IPS DF 19.7 (cell line): ENCODE measurements around the gene PHF10.

ENCODE experiments used
- DNase-seq: peaks from one replicate; pipeline ENCODE4 v3.0.0-alpha.2; 2013; ENCODE audit warnings: low read depth, low spot score

PHF10 gene

DNA sequence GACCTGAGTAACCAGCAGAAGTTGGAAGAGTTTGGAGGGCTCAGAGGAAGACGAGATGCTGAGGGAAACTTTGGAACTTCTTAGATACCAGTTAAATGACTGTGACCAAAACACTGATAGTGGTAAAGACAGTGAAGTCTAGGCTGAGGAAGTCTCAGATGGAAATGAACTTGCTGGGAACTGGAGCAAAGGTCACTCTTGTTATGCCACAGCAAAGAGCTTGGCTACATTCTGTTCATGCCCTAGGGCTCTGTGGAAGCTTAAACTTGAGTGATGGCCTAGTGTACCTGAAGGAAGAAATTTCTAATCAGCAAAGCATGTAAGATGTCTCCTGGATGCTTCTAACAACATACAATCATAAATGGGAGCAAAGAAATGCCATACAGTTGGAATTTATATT is 47.2 kb downstream of the PHF10 start:
- no peak for DNase-seq

DNA sequence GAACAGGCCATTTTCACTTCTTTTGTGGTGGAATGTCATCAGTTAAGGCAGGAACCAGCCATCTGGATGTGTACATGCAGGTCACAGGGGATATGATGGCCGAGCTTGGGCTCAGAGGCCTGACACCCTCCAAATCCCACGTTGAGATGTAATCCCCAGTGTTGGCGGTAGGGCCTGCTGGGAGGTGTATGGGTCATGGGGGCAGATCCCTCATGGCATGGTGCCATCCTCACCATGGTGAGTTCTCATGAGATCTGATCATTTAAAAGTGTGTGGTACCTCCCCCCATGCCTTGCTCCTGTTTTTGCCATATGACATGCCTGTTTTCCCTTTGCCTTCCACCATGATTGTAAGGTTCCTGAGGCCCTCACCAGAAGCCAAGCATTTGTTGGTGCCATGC is 49.3 kb downstream of the PHF10 start:
- DNase-seq, result no peak

- DNase-seq, result no peak
Measured at GRCh38 chr6:169671563-169671962, 52.7 kb downstream of the PHF10 start.

GRCh38 chr6:169669889-169670288 is 54.4 kb downstream of the PHF10 start:
- no peak for DNase-seq

- DNase-seq, result no peak
Measured at GRCh38 chr6:169669147-169669546, 55.2 kb downstream of the PHF10 start.

GRCh38 chr6:169668203-169668847 is 56.0 kb downstream of the PHF10 start:
- no peak for DNase-seq

DNA sequence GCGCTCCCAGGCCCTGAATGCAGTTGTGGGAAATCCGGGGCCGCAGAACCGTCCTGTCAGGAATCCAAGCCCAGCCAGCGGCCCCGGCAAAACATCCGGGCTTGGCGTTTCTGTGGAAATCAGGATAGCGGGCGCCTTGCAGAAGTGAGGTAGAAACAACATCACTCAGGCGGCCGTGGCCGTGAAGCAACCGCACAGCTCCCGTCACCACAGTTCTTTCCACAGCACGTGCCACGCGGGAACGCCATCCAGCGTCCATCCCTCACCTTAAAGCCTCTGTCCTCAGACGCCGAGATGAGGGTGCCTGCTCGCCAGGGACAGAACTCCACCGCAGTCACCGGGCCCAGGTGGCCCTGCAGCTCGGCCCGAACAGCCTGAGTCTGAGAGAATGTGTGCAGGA is 56.6 kb downstream of the PHF10 start:
- no peak for DNase-seq

GRCh38 chr6:169666441-169666840 is 57.9 kb downstream of the PHF10 start:
- DNase-seq, result no peak

DNA sequence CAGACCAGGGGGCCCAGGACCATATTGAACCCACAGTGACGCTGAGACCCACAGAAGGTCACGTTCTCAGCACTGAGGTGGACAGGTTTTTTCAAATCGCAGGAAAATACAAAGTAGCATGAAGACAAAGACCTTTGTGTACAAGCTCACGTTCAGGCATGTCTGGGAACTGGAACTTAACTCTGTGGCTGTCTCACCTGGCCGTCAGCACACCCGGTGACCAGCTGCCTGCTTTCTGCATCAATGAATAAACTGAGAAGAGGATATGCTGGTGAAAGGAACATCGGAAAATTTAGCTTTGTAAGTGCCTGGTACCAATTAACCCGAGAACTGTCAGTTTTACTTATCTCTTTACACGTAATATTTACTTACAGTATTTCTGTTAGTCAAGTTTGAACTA is 59.0 kb downstream of the PHF10 start:
- DNase-seq, result no peak

DNA sequence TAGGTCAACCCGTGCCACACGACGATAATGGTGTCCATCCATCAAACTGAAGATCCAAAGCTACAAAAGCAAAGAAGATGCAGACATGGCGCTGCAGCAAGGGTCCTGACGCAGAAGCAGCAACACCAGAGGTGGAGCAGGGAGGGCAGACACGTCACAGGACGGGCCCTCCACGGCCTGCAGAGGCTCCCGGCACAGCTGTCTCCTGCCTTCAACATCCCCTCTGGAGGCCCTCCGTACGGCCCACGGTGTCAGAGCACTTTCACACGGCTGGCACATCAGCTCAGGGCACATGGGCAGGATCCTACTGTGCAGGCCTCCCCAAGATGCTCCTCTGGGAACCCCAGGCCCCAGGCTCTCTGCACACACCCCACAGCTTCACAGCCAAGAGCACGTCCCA is 60.1 kb downstream of the PHF10 start:
- no peak for DNase-seq

DNA sequence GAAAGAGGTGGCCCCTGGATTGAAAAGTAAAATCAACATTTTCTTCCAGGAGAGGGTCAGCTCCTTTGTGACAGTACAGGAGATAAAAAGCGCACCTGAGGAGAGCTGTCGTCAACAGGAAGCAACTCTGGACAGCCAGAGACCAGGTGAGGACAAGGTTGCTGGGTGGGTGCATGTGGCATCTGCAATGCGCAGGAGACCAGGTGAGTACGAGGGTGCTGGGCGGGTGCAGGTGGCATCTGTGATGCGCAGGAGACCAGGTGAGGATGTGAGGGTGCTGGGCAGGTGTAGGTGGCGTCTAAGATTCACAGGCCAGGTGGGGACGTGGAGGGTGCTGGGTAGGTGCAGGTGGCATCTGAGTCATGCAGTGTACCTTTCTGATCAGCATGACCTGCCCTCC is 60.8 kb downstream of the PHF10 start:
- no peak for DNase-seq

- DNase-seq, result no peak
Measured at GRCh38 chr6:169661391-169661756, 62.9 kb downstream of the PHF10 start.

DNA sequence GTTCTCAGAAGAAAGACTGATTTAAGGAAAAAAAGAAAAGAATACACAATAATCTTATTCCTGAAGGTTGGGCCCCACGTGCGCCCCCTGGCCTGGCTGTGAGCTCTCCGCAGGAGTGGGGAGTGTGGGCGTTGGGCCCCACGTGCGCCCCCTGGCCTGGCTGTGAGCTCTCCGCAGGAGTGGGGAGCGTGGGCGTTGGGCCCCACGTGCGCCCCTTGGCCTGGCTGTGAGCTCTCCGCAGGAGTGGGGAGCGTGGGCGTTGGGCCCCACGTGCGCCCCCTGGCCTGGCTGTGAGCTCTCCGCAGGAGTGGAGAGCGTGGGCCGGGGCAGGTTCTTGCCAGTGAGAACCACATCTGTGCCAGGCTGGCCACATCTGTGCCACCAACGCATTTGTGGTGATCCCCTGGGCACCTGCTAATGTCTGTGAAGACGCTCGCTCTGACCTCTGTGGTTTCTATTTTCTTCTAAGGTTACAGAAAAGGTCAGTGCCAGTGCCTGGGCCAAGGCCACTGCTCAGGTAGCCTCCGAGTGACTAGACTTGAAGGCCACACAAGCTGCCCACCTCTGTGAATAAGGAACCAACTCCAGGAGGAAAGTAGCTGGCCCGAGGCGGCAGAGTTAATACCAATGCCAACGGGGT is 63.4 kb downstream of the PHF10 start:
- DNase-seq, result no peak

DNA sequence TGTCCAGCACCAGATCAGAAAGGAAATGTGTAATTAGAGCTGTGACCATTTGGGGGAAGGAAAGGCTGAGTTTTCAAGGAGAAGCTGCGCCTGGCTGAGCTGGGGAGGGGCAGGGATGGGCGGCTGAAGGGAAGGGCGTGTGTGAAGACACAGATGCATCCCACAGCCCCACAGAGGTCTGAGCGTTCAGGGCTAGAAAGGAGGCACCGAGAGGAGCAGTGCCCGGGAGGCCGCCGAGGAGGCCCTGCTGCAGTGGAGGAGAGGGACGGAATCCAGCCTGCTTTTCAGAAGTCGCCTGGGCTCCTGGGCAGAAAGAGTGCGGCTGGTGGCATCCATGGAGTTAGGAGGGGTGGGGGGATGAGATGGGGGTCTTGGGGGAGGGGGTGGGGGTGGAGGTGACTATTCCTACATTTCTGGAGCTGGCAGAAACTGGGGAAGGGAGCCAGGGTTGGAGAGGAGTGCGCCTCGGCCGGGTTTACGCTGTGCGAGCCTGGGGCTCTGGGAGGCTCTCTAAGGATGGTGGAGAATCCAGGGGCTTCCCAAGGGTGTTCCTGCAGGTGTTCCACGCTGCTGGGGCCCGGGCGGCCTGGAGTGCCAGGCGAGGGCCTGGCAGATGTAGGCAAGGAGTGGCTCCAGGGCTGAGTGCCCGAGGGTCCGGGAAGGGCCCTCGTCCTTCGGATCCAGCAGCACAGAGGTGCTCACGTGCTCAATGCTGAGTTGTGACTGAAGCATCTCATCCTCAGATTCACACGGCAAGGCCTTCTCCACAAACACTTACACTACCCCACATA is 64.3 kb downstream of the PHF10 start:
- no peak for DNase-seq

GRCh38 chr6:169657284-169657610 is 67.1 kb downstream of the PHF10 start:
- no peak for DNase-seq

GRCh38 chr6:169656546-169657283 is 67.6 kb downstream of the PHF10 start:
- DNase-seq, result no peak

- DNase-seq, result no peak
Measured at GRCh38 chr6:169654598-169655391, 69.5 kb downstream of the PHF10 start.
